HG03469 (cell line): ENCODE measurements around the gene OLFML3.
A peak's percentile ranks its signal among the peaks of the same experiment; 100 is the strongest.

Experiments used
- ATAC-seq: cut with Tn5 transposase; IDR thresholded peaks from one replicate; pipeline ENCODE4 v1.9.1; 2021; ENCODE audit warnings: mild to moderate bottlenecking, moderate library complexity, moderate number of reproducible peaks; ENCODE audit not compliant: unreplicated experiment

OLFML3 gene

DNA sequence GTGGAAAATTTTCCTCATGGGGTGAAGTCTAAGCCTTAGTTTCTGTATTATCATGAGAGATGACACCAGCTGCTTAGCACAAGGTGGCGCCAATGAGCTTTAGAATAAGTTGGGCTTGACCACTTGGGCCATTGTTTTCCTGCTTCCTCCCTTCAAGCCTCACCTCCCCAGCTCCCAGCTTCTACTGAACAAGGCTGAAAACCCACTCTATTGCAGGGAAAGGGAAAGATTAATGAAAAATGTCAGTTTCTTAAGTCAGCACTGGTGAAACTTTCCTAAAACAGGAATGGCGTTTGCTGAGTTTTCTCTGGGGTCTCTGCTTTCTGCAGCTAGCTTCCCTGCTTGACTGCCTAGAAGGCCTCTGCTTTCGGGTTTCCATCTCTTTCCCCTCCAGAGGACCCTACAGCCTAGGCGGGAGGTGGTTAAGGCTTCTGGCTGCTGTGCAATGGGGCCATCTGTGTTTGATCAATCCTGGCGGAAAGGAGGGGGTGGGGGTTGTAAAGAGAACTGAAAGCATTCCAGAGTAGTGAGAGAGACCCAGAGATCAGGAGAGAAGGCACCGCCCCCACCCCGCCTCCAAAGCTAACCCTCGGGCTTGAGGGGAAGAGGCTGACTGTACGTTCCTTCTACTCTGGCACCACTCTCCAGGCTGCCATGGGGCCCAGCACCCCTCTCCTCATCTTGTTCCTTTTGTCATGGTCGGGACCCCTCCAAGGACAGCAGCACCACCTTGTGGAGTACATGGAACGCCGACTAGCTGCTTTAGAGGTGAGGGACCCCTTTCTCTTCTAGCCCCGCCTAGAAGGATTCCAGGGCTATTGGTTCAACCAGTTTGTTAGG, at the start of gene OLFML3:
TSS of gene OLFML3 (plus strand) at position 612 of the 840 bp plus-strand sequence. CDS start at position 655, 43 bp downstream.
- ATAC-seq, result no peak

DNA sequence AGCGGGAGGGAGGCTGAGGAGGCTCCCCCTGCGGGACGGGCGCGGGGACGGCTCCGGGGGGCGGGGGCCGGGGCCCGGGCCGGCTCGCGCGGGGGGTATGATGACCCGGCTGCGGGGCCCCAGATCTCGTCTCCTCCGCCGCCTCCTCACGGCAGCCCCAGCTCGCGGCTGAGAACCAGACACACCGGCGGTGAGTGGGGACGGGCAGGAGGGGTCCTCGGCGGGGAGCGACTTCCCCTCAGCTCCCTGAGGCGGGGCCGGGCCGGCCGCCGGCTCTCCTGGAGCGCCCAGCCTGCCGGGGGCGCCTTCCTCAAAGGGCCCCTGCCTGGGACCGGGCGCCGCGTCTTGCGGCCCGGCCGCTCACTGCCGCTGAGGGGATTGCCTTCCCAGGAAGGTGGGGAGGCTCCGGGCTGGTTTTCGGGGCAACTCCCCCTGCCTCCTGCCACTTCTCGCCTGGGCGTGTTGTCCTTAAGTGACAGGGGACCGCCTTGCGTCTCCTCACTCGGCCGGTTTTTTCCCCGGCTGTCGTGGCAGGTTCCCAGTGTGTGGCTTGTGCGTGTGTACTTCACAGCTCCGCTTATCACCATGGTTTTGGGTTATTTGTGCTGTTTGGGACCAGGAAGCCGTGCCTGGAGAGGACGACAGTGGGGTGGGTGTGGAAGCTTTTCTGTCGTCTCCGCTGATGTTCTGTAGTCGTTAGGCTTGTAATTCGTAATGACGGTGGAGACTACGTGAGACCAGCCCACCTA, 49.4 kb upstream of the OLFML3 start:
- ATAC-seq, result peak; percentile 24

DNA sequence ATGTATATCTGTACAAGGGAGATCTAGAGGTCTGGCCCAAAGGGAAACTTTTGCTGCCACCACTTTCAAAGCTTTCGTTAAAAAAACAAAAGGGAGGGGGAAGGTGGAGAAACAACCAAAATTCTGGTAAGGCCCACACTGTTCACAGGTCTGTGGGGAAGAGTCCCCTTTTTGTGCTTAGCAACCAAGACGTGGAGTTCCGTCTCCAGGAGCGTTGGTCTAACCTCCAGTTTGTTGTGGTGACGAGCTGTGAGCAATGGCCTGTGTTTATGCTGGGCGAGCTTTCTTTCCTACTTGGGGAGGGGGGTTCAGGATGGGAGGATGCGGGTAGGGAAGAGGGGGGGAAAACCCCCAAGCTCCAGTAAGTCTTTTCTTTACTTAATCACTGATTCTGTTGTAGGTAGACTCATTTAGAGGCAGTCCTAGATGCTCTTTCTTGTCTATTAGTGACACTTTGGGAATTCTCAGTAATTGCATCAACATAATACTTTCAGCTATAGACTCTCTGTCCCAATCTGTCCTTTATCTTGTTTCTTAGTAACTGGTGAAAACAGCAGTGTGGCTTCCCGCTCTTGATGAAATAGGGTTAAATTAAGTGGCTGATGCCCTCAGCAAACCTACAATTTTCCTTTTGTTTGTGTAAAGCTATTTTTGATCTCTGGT, 48.6 kb upstream of the OLFML3 start:
- ATAC-seq, result peak; percentile 14

DNA sequence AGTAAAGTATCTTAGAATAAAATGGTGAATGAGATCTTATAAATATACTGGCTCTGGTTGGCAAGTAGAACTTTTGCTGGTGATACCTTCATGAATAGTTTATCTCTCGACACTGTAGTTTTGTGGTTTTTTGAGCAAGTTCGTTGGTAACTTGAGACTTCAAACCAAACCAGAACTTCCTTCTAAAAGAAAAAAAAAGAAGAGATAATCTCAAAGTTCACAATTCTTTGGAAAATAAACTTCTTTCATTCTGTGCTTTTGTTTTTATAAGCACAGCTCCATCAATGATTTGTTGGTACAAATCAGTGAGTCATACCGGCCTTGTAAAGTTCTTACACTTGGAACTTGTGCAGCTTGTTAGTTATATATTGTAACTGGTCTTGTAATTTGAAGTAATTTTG, 47.8 kb upstream of the OLFML3 start:
- no peak for ATAC-seq

DNA sequence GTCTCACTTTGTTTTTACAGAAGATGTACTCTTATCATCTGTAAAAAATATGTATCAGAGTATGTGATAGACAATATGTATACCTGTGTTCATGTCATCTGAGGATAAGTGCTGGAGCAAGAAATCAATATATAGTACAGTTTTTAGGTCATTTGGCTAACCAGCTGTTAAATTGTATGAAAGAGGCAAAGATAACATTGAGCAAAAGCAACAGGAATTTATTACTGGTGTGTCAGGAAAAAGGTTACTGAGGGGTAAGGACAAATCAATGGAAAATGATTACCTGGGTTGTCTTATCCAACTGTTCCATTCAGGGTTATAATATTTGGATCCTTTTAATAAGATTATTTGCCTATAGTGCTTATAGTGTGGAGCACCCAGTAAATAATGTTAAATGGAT, 45.3 kb upstream of the OLFML3 start:
- no peak for ATAC-seq

- no peak for ATAC-seq
Observed at GRCh38 chr1:113934511-113935055, 44.7 kb upstream of the OLFML3 start.

GRCh38 chr1:113935176-113935575, 44.1 kb upstream of the OLFML3 start:
- ATAC-seq, result no peak

- no peak for ATAC-seq
Observed at GRCh38 chr1:113935970-113936369, 43.3 kb upstream of the OLFML3 start.

- no peak for ATAC-seq
Observed at GRCh38 chr1:113937146-113937545, 42.1 kb upstream of the OLFML3 start.

GRCh38 chr1:113938192-113938591, 41.1 kb upstream of the OLFML3 start:
- no peak for ATAC-seq

GRCh38 chr1:113940365-113941244, 38.7 kb upstream of the OLFML3 start:
- ATAC-seq, result no peak

GRCh38 chr1:113941245-113941559, 38.1 kb upstream of the OLFML3 start:
- no peak for ATAC-seq

DNA sequence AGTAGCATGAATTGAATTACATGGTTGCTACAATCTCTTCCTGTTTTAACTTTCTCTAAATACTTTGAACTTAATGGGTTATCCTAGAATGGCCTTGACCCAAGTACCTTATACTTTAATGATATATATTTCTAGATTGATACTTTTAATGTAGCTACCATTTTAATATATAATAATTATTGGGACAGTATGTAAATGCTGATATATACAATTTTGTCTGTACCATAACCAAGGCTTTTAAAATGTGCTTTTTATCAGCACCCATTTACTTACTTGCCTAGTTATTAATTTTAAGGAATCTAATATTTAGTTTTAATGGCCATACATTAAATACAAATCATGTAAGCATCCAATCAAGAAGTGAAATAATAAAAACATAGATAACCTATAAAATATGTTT, 36.7 kb upstream of the OLFML3 start:
- ATAC-seq, result no peak

DNA sequence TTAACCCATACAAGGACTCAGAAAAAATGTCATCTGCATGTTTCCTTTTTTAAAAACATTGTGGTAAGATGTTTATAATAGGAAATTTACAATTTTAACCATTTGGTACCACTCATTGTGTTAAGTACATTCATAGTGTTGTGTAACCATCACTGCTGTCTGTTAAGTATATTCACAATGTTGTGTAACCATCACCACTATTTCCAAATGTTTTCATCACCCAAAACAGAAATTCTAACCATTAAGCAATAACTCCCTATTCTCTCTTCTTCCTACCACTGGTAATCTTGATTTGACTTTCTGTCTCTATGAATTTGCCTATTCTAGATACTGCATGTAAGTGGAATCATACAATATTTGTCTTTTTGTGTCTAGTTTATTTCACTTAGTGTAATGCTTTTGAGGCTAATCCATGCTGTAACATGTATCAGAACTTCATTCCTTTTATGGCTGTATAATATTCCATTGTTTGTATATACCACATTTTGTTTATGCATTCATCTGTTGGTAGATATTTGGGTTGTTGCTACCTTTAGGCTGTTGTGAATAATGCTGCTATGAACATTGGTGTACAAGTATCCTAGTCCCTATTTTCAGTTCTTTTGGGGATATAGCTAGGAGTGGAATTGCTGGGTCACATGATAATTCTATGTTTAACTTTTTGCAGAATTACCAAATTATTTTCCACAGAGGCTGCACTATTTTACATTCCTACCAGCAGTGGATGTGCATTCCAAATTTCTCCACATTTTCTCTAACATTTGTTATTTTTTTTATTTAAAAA, 36.1 kb upstream of the OLFML3 start:
- ATAC-seq, result no peak

GRCh38 chr1:113945329-113945728, 33.9 kb upstream of the OLFML3 start:
- no peak for ATAC-seq

- no peak for ATAC-seq
Observed at GRCh38 chr1:113946112-113946511, 33.2 kb upstream of the OLFML3 start.

DNA sequence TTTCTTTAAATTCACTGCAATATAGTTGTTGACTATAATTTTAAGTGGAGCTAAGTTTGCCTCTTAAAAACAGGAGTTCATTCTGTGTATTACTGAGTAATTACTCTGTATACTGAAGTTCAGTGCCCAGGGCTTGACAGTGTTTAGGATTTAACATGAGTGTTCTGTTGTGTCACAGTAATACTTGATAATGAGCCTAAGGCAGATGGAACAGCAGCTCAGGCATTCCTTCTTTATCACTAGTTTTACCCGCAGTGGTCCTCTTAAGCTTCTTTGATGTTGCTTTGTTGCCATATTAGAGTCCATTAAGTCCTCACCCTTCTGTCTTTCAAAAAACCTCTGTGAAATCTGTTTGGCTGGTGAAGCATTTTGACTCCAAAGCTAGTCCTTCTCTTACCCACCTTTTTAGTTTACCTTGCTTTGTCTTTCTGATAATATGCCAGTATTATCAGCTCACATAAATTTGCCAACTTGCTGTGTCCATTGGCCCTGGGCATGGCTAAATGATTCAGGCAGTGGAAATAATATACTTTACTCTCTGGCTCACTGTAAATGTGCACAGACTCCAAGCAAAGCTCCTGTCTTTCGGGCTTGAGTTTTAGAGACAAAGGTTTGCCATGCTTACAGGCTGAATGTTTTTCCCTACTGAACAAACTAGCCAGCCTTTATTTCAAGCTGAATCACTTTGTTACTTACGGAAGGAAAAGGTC, 32.4 kb upstream of the OLFML3 start:
- no peak for ATAC-seq

- ATAC-seq, result no peak
Observed at GRCh38 chr1:113947388-113948107, 31.7 kb upstream of the OLFML3 start.
